PFSK-1 (cell line): ENCODE data around the gene FAM156A.

ENCODE experiments used
- POLR2AphosphoS5 ChIP-seq: IDR thresholded peaks from 2 replicates; pipeline ENCODE4 v1.6.1; 2012; ENCODE audit warnings: low read depth, mild to moderate bottlenecking, control low read depth, low read length, moderate library complexity
- REST ChIP-seq, 2 experiments: IDR thresholded peaks; 2 replicates each; pipeline versions ENCODE4 v1.6.1 to v1.8.0; 2011 to 2012; ENCODE audit warnings: low read depth in 2 of 2, low read length in 2 of 2, control low read depth in 1 of 2, inconsistent platforms in 1 of 2, mild to moderate bottlenecking in 1 of 2, moderate library complexity in 1 of 2; ENCODE audit not compliant: insufficient read depth in 1 of 2
- SIN3A ChIP-seq: IDR thresholded peaks from 2 replicates; pipeline ENCODE4 v1.6.1; 2012; ENCODE audit warnings: mild to moderate bottlenecking, low read length, moderate library complexity, borderline replicate concordance; ENCODE audit not compliant: insufficient read depth

DNA sequence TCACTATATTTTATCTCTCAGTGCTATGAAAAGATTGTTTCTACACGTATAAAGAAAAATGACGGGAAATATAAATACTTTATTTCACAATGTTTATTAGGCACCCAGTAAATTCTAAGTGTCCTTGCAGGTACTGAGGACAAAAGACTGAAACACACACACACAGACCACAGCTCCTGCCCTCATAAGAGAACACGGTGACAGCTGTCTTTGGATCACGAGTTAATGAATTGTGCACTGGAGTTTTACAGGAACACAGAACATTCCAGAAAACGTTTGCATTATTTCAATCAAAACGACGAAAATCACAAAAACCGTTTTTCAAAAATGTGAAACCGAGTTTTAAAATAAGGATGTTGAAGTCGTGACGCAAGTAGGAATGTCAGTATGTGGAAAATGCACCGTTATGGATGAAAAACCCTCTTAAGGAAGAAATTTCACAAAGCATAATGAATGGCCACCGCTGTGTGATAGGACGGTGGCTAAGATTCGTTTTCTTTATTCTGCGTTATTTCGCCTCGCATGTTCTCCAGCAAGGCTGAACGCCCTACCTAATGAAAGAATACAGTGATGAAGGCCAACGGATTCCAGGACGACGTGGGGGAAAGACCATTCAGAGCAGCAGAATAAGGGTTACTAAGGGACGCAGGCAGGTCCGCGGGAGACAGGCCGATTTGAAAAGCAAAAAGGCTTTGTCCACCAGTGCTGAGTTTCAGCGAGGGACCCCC lies 24.2 kb downstream of the FAM156A start:
- TF ChIP-seq POLR2AphosphoS5 (no peak), REST (IDR thresholded peaks at IDR 0.05; ENCODE audit: insufficient read depth in 1 of 2, low read depth in 2 of 2, low read length in 2 of 2) (no peak), SIN3A (no peak)
